WERI-Rb-1 (cell line): ENCODE data around the gene TUBGCP3.
"Not testable (repeated sequence)": the region's sequence is repeated elsewhere in the genome, so short reads cannot be mapped to it uniquely, and the experiment has no call there.

Source experiments
- DNase-seq: peaks from one replicate; pipeline ENCODE4 v3.0.0-alpha.2; 2020
- H3K27ac ChIP-seq: fragments of 250-450 bp; sonication (Bioruptor Pico); 2 replicates; pipeline ENCODE4 v1.5.1; 2020; ENCODE audit warnings: mild to moderate bottlenecking, moderate library complexity
- H3K27me3 ChIP-seq: fragments of 250-450 bp; sonication (Bioruptor Pico); 2 replicates; pipeline ENCODE4 v1.5.1; 2021; ENCODE audit warnings: mild to moderate bottlenecking, low read depth, moderate library complexity; ENCODE audit not compliant: insufficient read depth, severe bottlenecking
- H3K36me3 ChIP-seq: fragments of 250-450 bp; sonication (Bioruptor Pico); 2 replicates; pipeline ENCODE4 v1.5.1; 2020; ENCODE audit warnings: mild to moderate bottlenecking, moderate library complexity
- H3K4me3 ChIP-seq: 2 replicates; pipeline ENCODE4 v1.5.1; 2011; ENCODE audit warnings: low read depth, mild to moderate bottlenecking, control low read depth, low read length
- H3K9me3 ChIP-seq: fragments of 250-450 bp; sonication (Bioruptor Pico); 2 replicates; pipeline ENCODE4 v1.5.1; 2021; ENCODE audit warnings: mild to moderate bottlenecking, moderate library complexity; ENCODE audit not compliant: severe bottlenecking
- CTCF ChIP-seq: IDR thresholded peaks from 2 replicates; pipeline ENCODE4 v1.5.1; 2011; ENCODE audit warnings: low read depth, mild to moderate bottlenecking, control low read depth, inconsistent platforms, low read length

The TUBGCP3 gene

DNA sequence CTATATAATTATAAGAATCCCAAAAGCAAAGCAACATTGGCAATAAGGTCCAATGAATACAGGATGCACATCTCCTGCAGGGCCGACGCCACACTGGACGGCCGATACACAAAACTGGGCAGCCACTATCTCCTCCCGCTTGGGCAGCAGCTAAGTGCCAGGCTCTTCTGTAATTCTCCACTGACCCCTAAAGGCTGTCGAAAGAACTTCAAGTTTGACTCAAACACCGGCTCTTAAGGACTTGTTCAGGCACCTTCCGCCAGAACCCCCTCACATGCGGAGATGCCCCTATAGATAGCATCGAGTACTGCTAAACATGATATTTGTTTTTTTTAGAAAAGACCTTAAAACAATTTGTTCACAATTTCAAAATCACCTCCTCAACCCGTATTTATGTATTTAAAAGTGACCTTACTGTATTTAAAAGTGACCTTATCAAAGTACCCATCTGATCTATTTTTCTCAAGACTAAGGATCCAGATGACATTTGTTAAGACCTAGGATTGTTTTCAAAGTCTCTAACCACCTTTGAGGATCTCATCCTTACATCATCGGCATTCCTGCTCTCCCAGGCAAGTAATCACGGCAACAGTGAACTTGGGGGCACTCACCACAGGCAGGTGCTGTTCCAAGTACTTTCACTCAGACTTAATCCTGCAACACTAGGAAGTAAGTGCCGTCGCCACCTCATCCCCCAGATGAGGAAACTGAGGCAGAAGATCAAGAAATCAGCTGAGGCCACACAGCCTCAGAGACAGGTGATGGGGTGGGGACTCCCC is 77.8 kb downstream of the TUBGCP3 start:
- peak; percentile 67 for DNase-seq
- Histone ChIP-seq H3K27me3 (no peaks in the 10 kb centered on the region), H3K27ac (no peak overlapping the region), H3K4me3 (no peak overlapping the region), H3K36me3 (peaks cover 74% of the 10 kb centered on the region), H3K9me3 (no peaks in the 10 kb centered on the region)
- TF ChIP-seq CTCF = peak; percentile 75

- Histone ChIP-seq H3K27me3 (no peaks in the 10 kb centered on the region), H3K4me3 (no peak overlapping the region), H3K9me3 (no peaks in the 10 kb centered on the region), H3K27ac (no peak overlapping the region), H3K36me3 (peaks cover 74% of the 10 kb centered on the region)
- TF ChIP-seq CTCF = no peak
- DNase-seq = no peak
Observed at GRCh38 chr13:112509190-112509589, 78.8 kb downstream of the TUBGCP3 start.

- no peak overlapping the region for H3K27ac ChIP-seq
- H3K4me3 ChIP-seq = no peak overlapping the region
- peaks cover 89% of the 10 kb centered on the region for H3K36me3 ChIP-seq
- no peak for TF ChIP-seq CTCF
- no peaks in the 10 kb centered on the region for H3K9me3 ChIP-seq
- no peaks in the 10 kb centered on the region for H3K27me3 ChIP-seq
- no peak for DNase-seq
Observed at GRCh38 chr13:112506046-112506445, 81.9 kb downstream of the TUBGCP3 start.

GRCh38 chr13:112496166-112496565 is 91.8 kb downstream of the TUBGCP3 start:
- DNase-seq = no peak
- no peaks in the 10 kb centered on the region for H3K9me3 ChIP-seq
- no peak for TF ChIP-seq CTCF

GRCh38 chr13:112495465-112495864 is 92.5 kb downstream of the TUBGCP3 start:
- DNase-seq = no peak
- Histone ChIP-seq H3K27me3 (no peaks in the 10 kb centered on the region), H3K27ac (no peak overlapping the region), H3K36me3 (peaks cover 46% of the 10 kb centered on the region), H3K4me3 (no peak overlapping the region), H3K9me3 (no peaks in the 10 kb centered on the region)
- TF ChIP-seq CTCF = no peak

More at GRCh38 chr13:112496166-112496565, 91.8 kb downstream of the TUBGCP3 start:
- Histone ChIP-seq H3K27ac (no peak overlapping the region), H3K36me3 (peaks cover 46% of the 10 kb centered on the region), H3K27me3 (no peaks in the 10 kb centered on the region), H3K4me3 (no peak overlapping the region)

- Histone ChIP-seq H3K36me3 (peaks cover 25% of the 10 kb centered on the region), H3K27me3 (no peaks in the 10 kb centered on the region), H3K27ac (no peak overlapping the region), H3K9me3 (no peaks in the 10 kb centered on the region), H3K4me3 (no peak overlapping the region)
- DNase-seq = no peak
- no peak for TF ChIP-seq CTCF
Observed at GRCh38 chr13:112489199-112489598, 98.8 kb downstream of the TUBGCP3 start.

DNA sequence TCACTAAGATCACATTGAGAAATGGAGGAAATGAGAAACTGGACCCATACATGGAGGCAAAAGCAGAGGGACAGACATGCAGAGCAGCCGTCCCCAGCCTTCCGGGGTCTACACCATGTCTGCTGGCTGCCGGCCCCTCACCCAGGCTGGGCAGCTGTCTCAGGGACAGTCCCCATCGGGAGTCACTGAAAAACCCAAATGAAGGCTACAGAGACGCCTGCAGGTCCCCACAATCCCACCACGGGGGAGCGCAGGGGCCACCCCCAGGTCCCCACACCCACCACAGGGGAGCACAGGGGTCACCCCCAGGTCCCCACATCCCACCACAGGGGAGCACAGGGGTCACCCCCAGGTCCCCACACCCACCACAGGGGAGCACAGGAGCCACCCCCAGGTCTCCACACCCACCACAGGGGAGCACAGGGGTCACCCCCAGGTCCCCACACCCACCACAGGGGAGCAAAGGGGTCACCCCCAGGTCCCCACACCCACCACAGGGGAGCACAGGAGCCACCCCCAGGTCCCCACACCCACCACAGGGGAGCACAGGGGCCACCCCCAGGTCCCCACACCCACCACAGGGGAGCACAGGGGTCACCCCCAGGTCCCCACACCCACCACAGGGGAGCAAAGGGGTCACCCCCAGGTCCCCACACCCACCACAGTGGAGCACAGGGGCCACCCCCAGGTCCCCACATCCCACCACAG is 99.5 kb downstream of the TUBGCP3 start:
- H3K36me3 ChIP-seq = peaks cover 27% of the 10 kb centered on the region
- not testable (repeated sequence) for H3K4me3 ChIP-seq, H3K27me3 ChIP-seq, DNase-seq, H3K27ac ChIP-seq, H3K9me3 ChIP-seq
